NCI-H82 treated with DMSO at 0.1 percent for 48 hours (cell line): ENCODE measurements around the gene NFKBIB.
"Not testable (repeated sequence)": the region's sequence is repeated elsewhere in the genome, so short reads cannot be mapped to it uniquely, and the experiment has no call there.

Experiments
- DNase-seq: peaks from one replicate; lab custom pipeline; 2025; ENCODE audit not compliant: unreplicated experiment; lab: John Stamatoyannopoulos, UW

Gene NFKBIB

GRCh38 chr19:38922482-38922881 lies 22.7 kb downstream of the NFKBIB start:
- DNase-seq = no peak

- DNase-seq = no peak
Observed at GRCh38 chr19:38924388-38924787, 24.6 kb downstream of the NFKBIB start.

GRCh38 chr19:38928391-38929001 lies 28.7 kb downstream of the NFKBIB start:
- no peak for DNase-seq

GRCh38 chr19:38929929-38930775 lies 30.4 kb downstream of the NFKBIB start, which contains the start of gene SARS2:
Gene SARS2, minus strand, starts transcription at chr19:38930763. Its CDS starts 27 bp downstream, at chr19:38930736.
- peak; percentile 87 for DNase-seq

- peak; percentile 95 for DNase-seq
Observed at GRCh38 chr19:38930776-38931520, 31.2 kb downstream of the NFKBIB start, which contains the start of gene MRPS12. Gene MRPS12, plus strand, starts transcription at chr19:38930944. Its CDS starts 351 bp downstream, at chr19:38931295.

GRCh38 chr19:38931521-38931793 lies 31.7 kb downstream of the NFKBIB start:
- no peak for DNase-seq

- no peak for DNase-seq
Observed at GRCh38 chr19:38932425-38933179, 32.8 kb downstream of the NFKBIB start.

- no peak for DNase-seq
Observed at GRCh38 chr19:38933544-38933943, 33.8 kb downstream of the NFKBIB start.

GRCh38 chr19:38939957-38940356 lies 40.2 kb downstream of the NFKBIB start:
- DNase-seq = no peak

- DNase-seq = not testable (repeated sequence)
Observed at GRCh38 chr19:38941466-38941865, 41.7 kb downstream of the NFKBIB start.

GRCh38 chr19:38941979-38942378 lies 42.2 kb downstream of the NFKBIB start:
- no peak for DNase-seq

- no peak for DNase-seq
Observed at GRCh38 chr19:38942471-38943181, 42.9 kb downstream of the NFKBIB start.

- DNase-seq = no peak
Observed at GRCh38 chr19:38944981-38945506, 45.3 kb downstream of the NFKBIB start.

GRCh38 chr19:38945562-38946228 lies 45.9 kb downstream of the NFKBIB start:
- DNase-seq = no peak

GRCh38 chr19:38946229-38947010 lies 46.7 kb downstream of the NFKBIB start:
- DNase-seq = no peak

GRCh38 chr19:38949580-38950367 lies 50.0 kb downstream of the NFKBIB start:
- peak; percentile 87 for DNase-seq

- no peak for DNase-seq
Observed at GRCh38 chr19:38951187-38951586, 51.4 kb downstream of the NFKBIB start.
